K562 (cell line): Measurements from ENCODE around the gene CERS1. TPM values are rescaled to one million over a fixed set of nuclear protein-coding genes. Genes with fewer than 3 reads are reported as not detected.

ENCODE experiments used
- ATAC-seq: fragments of 200-7000 bp; cut with Tn5 transposase; 3 replicates; pipeline ENCODE4 v1.9.1; 2020; ENCODE audit warnings: moderate library complexity
- BruUV-seq: library from RNA; stranded (reverse); fragments of 400-500 nt; replicated peaks from 2 replicates; lab custom pipeline; 2021; lab: Mats Ljungman, UMichigan
- CTCF ChIA-PET: fragments of 300-600 bp; formaldehyde crosslinking; extraction: SDS; loops from one replicate; lab custom pipeline; 2021; ENCODE audit warnings: low intra/inter-chr PET ratio; lab: Yijun Ruan, JAX
- POLR2A ChIA-PET: fragments of 300-600, 350-650 bp; sonication (Branson Sonifier 250); formaldehyde crosslinking; extraction: SDS; loops from one replicate; lab custom pipeline; 2021; ENCODE audit warnings: antibody characterized with exemption, inconsistent platforms; lab: Yijun Ruan, JAX
- DNase-seq, 4 experiments: peaks; one replicate each; pipeline versions ENCODE4 v3.0.0 to v3.0.0-alpha.2; 2011 to 2018; ENCODE audit warnings: low spot score in 3 of 4, mixed read lengths in 3 of 4; ENCODE audit errors: extremely low read depth in 1 of 4
- FAIRE-seq: peaks from 2 replicates; lab custom pipeline; 2011; peaks lifted over from hg19 to GRCh38; lab: Jason Lieb, UNC
- H2AFZ ChIP-seq: 2 replicates; pipeline ENCODE4 v1.6.0; 2011; ENCODE audit warnings: low read depth, low read length, control low read depth, inconsistent platforms
- H3K27ac ChIP-seq: fragments of 200-600 bp; 3 replicates; pipeline ENCODE4 v1.8.0; 2011; ENCODE audit warnings: low read depth, mild to moderate bottlenecking, control low read depth, inconsistent platforms, low read length, moderate library complexity, mixed read lengths; ENCODE audit errors: extremely low read depth
- H3K27me3 ChIP-seq, 2 experiments: fragments of 300-600 bp in 1 of 2; 2 replicates in 1 of 2; 3 replicates in 1 of 2; pipeline versions ENCODE4 v1.6.0 to v1.8.0; 2011; ENCODE audit warnings: inconsistent platforms in 2 of 2, low read length in 2 of 2, mild to moderate bottlenecking in 1 of 2, mixed read lengths in 1 of 2, moderate library complexity in 1 of 2; ENCODE audit not compliant: control insufficient read depth in 2 of 2, insufficient read depth in 2 of 2
- H3K36me3 ChIP-seq: fragments of 300-600 bp; 3 replicates; pipeline ENCODE4 v1.8.0; 2011; ENCODE audit warnings: mild to moderate bottlenecking, low read length, inconsistent platforms; ENCODE audit not compliant: control insufficient read depth, insufficient read depth
- H3K4me1 ChIP-seq, 2 experiments: fragments of 200-600 bp in 1 of 2; replicated peaks in 1 of 2; 2 replicates in 1 of 2; 3 replicates in 1 of 2; pipeline versions ENCODE4 v1.5.1 to v1.8.0; 2011; ENCODE audit warnings: inconsistent platforms in 2 of 2, low read length in 2 of 2, mild to moderate bottlenecking in 1 of 2, mixed read lengths in 1 of 2, moderate library complexity in 1 of 2; ENCODE audit not compliant: control insufficient read depth in 2 of 2, insufficient read depth in 2 of 2
- H3K4me2 ChIP-seq: 2 replicates; pipeline ENCODE4 v1.6.1; 2011; ENCODE audit warnings: low read length, control low read depth, inconsistent platforms, mixed read lengths; ENCODE audit not compliant: insufficient read depth
- H3K4me3 ChIP-seq: fragments of 200-600 bp; sonication (generic), shearing (Covaris generic); 2 replicates; pipeline ENCODE4 v1.5.1; 2016; ENCODE audit warnings: control low read depth, inconsistent platforms
- H3K79me2 ChIP-seq: fragments of 200-600 bp; 3 replicates; pipeline ENCODE4 v1.8.0; 2011; ENCODE audit warnings: low read length, inconsistent platforms; ENCODE audit not compliant: control insufficient read depth, insufficient read depth
- H3K9ac ChIP-seq, 2 experiments: 2 replicates each; pipeline versions ENCODE4 v1.6.0 to v1.6.1; 2011; ENCODE audit warnings: low read depth in 2 of 2, low read length in 2 of 2, control low read depth in 1 of 2, inconsistent platforms in 1 of 2, mild to moderate bottlenecking in 1 of 2, mixed read lengths in 1 of 2; ENCODE audit not compliant: insufficient read depth in 1 of 2
- H3K9me1 ChIP-seq: one replicate; pipeline ENCODE4 v1.6.0; 2011; ENCODE audit warnings: inconsistent platforms, mild to moderate bottlenecking, low read length, moderate library complexity; ENCODE audit not compliant: control insufficient read depth, insufficient read depth
- H3K9me3 ChIP-seq: replicated peaks from 2 replicates; pipeline ENCODE4 v1.5.1; 2011; ENCODE audit warnings: low read depth, low read length, inconsistent platforms; ENCODE audit not compliant: control insufficient read depth, insufficient read depth
- H4K20me1 ChIP-seq: replicated peaks from 2 replicates; pipeline ENCODE4 v1.6.1; 2011; ENCODE audit warnings: low read length, inconsistent platforms, mixed read lengths; ENCODE audit not compliant: control insufficient read depth, insufficient read depth
- BRD4 ChIP-seq: fragments of 200-600 bp; sonication (generic); IDR thresholded peaks from 2 replicates; pipeline ENCODE4 v1.6.1; 2017; ENCODE audit warnings: inconsistent platforms
- CBFB ChIP-seq: sonication (generic); formaldehyde crosslinking; IDR thresholded peaks from 2 replicates; pipeline ENCODE4 v1.4.0; 2020; ENCODE audit warnings: mild to moderate bottlenecking, missing genetic modification reagents
- CCAR2 ChIP-seq: fragments of 200-400 bp; formaldehyde crosslinking; IDR thresholded peaks from 2 replicates; pipeline ENCODE4 v1.6.1; 2017; ENCODE audit warnings: mild to moderate bottlenecking, low read depth, low read length
- E2F3 ChIP-seq: fragments of 250-450 bp; sonication (Bioruptor Pico); IDR thresholded peaks from 2 replicates; pipeline ENCODE4 v1.4.0; 2020; ENCODE audit warnings: mild to moderate bottlenecking
- HNRNPLL ChIP-seq: fragments of 200-400 bp; formaldehyde crosslinking; IDR thresholded peaks from 2 replicates; pipeline ENCODE4 v1.6.1; 2017; ENCODE audit warnings: low read length, low read depth, mild to moderate bottlenecking; ENCODE audit not compliant: poor library complexity, severe bottlenecking
- TBL1XR1 ChIP-seq, 2 experiments: IDR thresholded peaks; 2 replicates each; pipeline ENCODE4 v1.6.1; 2012; ENCODE audit warnings: improper control_type of control experiment in 2 of 2, low read length in 2 of 2, mild to moderate bottlenecking in 1 of 2
- USF1 ChIP-seq: sonication (generic); formaldehyde crosslinking; IDR thresholded peaks from 2 replicates; pipeline ENCODE4 v1.9.0; 2022; ENCODE audit warnings: mild to moderate bottlenecking, missing genetic modification reagents
- WGBS: fragments of 100-300 bp; shearing (Covaris generic); methylation state at CpG from one replicate; pipeline ENCODE4 v1.1.6; 2016; ENCODE audit warnings: low coverage, mixed read lengths; ENCODE audit not compliant: insufficient coverage; ENCODE audit errors: missing lambda C conversion rate; 5-methylcytosine and 5-hydroxymethylcytosine counted together
- in situ Hi-C: fragments of 300-500 bp; cut with MboI; formaldehyde crosslinking; loops from 4 replicates; pipeline ENCODE4 v1.15.0; 2018; ENCODE audit warnings: inconsistent platforms, mixed read lengths
- intact Hi-C: fragments of 100-400 bp; cut with micrococcal nuclease; formaldehyde crosslinking; loops from 2 replicates; pipeline ENCODE4 v1.14.2; 2022
- polyA plus RNA-seq, 8 experiments: library from polyadenylated mRNA; depleted of rRNA in 4 of 8; stranded (reverse) in 5 of 8; unstranded in 3 of 8; fragments of >200 nt; fragmentation: Nextera tagmentation in 2 of 8; fragmentation: Illumina TruSeq in 1 of 8; extraction: Ambion mirVana in 2 of 8; extraction: Trizol in 1 of 8; gene quantifications; 2 replicates each; pipeline versions ENCODE4 v1.2.1 to v1.2.3, GENCODE V29; 2011 to 2014; ENCODE audit warnings: inconsistent platforms in 1 of 8, missing spikeins in 1 of 8
- total RNA-seq, 7 experiments: library from RNA; depleted of rRNA in 6 of 7; stranded (reverse); fragments of >200 nt in 6 of 7; fragmentation: Illumina TruSeq in 2 of 7; extraction: Trizol in 2 of 7; gene quantifications; 2 replicates each; pipeline versions ENCODE4 v1.2.1 to v1.2.3, GENCODE V29; 2011 to 2021; ENCODE audit warnings: low replicate concordance in 1 of 7

Gene CERS1
- total and polyA plus RNA-seq, 9 of the 15 experiments (the other 6 are each of a cell fraction or from before 2014, with no cell fraction given) = 0.33 to 1.5 (median 0.86) TPM; not detected in 2

GRCh38 chr19:18920400-18920799 lies 24.4 kb upstream of the CERS1 start:
- H4K20me1 ChIP-seq = peaks cover 4% of the 10 kb centered on the region; the same call in 1 of the 2 replicates
- H3K9me3 ChIP-seq = no peaks in the 10 kb centered on the region
- FAIRE-seq (no peak), ATAC-seq (no peak), DNase-seq (no peak)
- peaks cover 57% of the 10 kb centered on the region; the same call in 2 of the 3 replicates for H3K36me3 ChIP-seq
- H3K4me1 ChIP-seq = peaks cover 8 to 23% of the 10 kb centered on the region in 2 experiments; a peak in 4 of 5 replicates
- peak overlapping the region; percentile 75 to 98 for H3K9ac ChIP-seq
- H3K4me3 ChIP-seq = peak overlapping the region; percentile 95
- WGBS = 11% methylated on average over 8 of the region's 9 CpGs
- peak overlapping the region; percentile 95 for H3K4me2 ChIP-seq
- no peaks in the 10 kb centered on the region for H3K9me1 ChIP-seq
- H2AFZ ChIP-seq = no peak overlapping the region
- intact Hi-C loops (no loop called here), in situ Hi-C loops (no loop called here)
- H3K79me2 ChIP-seq = peaks cover 52% of the 10 kb centered on the region
- H3K27ac ChIP-seq = peak overlapping the region; percentile 74; the same call in 2 of the 3 replicates
- ChIA-PET POLR2A (interaction anchor here (0.6 to 3.0 kb wide), 3 partner anchors 9 to 281 kb away, joined by 3 to 34 read pairs (median 4); no protein-coding TSS in a partner anchor), CTCF (no interaction called here)
- H3K27me3 ChIP-seq = no peaks in the 10 kb centered on the region
- TF ChIP-seq CCAR2 (no peak), CBFB (CRISPR knock-in tag) (0 out of 2 replicates have a peak, but pooled peaks have one; percentile 52), BRD4 (no peak), USF1 (CRISPR knock-in tag) (0 out of 2 replicates have a peak, but pooled peaks have one; percentile 14), TBL1XR1 (IDR thresholded peaks at IDR 0.05; ENCODE audit: low read length in 2 of 2) (no peak), HNRNPLL (no peak), E2F3 (CRISPR knock-in tag) (no peak)
- BruUV-seq = no TSS peak
